HG02973 (cell line): ENCODE results near the gene NRF1.
"Not testable (repeated sequence)": the region's sequence is repeated elsewhere in the genome, so short reads cannot be mapped to it uniquely, and the experiment has no call there.

Source experiments
- ATAC-seq: cut with Tn5 transposase; IDR thresholded peaks from one replicate; pipeline ENCODE4 v1.9.1; 2021; ENCODE audit warnings: moderate library complexity; ENCODE audit not compliant: unreplicated experiment

The NRF1 gene

DNA sequence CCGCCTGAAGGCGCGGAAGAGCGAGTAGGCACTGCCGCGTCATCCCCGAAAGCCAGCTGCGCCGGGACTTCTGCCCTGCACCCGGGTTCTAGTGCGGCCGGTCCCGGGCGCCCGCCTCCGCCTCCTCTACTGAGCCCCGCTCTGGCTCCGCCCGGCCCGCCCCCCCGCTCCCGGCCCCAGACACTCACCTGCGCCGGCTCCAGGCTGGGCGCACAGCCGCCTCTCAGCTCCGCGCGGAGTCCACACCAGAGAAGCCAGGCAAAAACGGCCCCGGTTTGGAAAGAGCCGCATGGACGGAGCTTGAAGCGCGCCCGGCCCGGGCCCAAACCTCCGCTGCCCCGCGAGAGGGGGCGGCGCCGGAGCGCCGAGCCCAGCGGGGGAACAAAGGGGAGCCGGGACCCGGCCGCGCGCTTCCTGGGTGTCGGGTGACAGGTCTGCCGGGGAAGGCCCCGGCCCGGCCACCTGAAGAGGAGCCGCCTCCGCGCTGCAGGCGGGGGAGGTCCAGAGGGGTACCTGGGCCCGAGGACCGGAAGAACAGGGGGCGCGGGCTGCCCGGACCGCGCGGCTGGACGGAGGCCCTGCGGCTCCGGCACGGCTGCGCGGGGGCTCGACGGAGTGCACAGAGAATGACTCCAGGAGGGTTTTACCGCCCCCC, 168.2 kb downstream of the NRF1 start:
- peak; percentile 24 for ATAC-seq

DNA sequence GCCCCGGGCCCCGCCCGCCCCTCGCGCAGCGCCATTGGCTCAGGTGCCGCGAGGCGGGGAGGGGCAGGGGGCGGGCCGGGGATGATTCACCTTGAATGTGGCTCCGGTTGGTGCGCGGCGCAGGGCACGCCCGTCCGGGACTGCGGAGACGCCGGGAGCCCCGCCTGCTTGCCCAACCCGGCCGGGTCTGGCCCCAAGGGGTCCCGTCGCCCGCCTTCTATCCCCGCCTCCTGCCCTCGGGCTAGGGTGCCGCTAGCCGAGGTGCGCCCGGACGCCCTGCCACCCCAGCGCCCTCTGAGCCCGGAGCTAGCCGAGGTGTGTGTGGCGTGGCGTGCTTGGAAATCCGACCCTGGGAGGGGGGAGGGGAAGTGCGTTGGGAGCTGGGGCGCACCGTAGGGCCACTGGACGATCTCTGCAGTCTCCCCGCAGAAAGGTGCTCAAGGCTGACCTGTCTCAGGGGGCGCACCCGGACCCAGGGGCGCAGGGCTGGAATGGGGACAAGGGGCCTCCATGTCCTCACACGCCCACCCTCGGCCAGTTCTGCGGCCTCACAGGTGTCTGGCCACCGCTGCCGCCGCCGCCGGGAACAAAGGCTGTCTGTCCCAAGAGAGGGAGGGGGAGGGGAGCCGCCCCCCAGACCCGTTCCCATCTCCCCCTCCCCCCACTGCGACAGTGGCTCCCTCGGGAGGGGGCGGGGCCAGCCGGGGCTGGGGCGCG, 168.9 kb downstream of the NRF1 start:
- peak; percentile 48 for ATAC-seq

DNA sequence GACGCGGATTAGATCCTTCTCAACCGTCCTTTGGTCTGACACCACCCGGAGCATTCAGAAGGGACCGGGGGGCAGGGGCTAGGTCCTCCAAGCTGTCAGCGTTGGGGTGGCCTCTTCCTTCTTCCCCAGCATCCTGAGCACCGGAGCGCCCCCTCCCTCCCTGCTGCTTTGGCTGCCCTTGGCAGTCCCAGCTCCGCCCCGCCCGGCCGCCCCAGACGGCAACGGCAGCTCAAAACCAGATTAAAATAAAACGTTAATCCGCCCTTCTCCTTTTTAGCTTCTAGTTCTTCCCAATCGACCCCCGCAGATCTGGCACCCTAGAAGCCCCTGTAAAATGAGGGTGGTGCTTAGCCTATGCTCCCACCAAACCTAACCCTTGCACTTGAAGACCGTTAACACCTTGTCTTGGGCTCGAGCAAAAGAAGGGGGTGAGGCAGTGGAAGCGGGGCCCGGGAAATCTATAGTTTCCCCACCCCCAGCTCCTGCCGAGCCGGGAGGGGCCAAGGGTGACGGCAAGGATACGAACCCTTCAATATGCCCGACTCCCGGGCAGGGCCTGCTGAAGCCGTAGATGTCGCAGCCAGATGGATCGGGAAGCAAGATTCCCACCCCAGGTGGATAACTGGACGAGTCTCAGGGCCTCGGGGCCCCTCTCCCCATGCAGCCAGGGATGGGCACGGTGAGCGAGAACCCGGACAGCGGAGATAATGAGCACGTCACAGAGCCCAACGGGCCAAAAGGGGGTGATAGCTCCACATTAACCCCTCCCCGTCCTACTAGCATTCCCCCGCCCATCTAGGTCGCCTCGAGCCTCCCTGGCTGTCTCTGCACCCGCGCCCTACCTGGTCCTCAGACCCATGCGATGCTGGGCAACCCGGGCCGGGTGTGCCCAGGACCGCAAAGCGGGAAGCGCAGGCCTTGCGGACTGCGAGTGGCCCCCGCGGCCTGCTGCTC, 169.7 kb downstream of the NRF1 start:
- ATAC-seq = no peak

DNA sequence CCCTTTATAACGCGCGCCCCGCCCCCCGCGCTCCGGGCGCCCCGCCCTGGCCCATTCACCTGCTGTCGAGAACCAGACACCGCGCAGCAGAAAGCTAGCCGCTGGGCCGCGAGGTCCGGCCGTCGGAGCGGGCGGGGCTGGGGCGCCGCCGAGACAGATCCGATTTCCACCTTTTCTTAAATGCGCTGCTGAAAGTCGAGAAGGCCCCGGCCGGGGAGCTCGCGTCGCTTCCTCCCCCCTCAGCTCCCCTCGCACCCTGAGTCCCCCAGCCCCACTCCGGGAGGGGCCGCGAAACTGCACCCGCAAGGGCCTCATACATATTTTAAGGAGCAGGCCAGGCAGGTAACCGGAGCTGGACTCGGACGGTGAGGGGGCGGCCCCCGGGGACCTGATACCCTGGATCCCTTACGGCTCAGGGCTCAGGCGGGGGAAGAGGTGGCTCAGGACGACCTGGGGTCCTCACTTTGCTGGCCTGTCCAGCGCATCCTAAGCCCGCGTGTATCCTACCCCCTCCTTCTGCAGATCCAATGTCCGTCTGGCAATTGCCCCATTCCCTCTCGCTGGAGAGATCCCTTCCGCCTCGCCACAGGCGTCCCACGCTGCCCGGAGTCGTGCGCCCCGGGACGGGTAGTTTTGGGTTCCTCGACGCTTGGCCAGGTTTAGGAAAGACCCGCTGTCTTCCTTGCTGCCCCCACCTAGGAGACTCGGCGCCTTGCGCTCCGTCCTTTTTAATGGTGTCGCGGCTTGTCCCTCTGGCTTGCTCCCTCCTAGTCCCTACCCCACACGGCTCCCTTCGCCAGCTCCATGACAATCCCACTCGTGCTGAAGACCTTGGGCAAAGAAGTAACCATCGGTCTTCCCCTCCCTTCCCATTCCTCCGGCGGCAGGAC, 170.7 kb downstream of the NRF1 start:
- no peak for ATAC-seq

DNA sequence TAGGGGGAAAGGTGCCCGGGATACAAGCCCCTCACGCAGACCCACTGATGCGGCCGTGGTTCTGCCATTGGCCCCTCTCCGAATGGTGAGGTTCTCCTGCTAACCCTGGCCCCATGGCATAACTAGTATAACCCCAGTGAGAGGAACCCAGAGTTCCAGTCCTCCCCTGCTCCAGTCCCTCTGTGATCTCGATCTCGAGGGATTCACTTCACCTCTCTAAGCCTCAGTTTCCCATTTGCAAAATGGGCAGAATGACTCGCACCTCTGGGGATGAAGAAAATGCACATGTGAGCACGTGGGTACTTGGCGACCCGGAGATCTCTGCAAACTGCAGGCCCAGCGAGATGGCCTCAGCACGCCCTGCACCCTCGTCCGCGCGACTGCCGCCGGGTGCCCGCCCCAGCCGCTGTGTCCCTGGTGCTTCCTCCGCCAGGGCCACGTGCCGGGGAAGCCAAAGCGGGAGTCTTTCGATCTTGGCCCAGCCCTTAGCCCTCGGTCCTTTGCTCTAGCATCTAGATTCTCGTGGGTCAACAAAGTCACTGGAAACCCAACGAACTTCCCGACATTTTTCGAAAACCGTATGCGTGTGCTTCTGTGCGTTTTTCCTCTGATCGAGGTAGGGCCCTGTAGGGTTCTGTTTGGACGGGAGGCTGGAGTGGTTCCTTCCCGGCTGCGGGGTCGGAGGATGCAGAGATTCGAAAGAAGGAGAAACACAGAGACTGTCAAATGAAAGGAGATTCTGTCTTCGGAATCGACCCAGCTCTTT, 171.5 kb downstream of the NRF1 start:
- no peak for ATAC-seq

DNA sequence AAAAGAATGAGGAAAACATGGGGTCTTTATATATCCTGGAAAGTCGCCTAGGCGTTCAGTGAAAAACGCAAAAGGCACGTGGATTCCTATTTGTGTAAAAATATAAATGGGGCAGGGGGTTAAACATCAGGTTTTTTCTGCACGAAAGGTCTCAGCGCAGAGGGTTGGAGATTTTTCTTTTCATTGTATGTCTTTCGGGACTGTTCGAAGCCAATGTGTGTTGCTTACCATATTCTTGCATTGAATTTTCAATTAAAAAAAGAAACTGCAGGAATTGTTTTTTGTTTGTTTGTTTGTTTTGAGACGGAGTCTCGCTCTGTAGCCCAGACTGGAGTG, 172.0 kb downstream of the NRF1 start:
- no peak for ATAC-seq

DNA sequence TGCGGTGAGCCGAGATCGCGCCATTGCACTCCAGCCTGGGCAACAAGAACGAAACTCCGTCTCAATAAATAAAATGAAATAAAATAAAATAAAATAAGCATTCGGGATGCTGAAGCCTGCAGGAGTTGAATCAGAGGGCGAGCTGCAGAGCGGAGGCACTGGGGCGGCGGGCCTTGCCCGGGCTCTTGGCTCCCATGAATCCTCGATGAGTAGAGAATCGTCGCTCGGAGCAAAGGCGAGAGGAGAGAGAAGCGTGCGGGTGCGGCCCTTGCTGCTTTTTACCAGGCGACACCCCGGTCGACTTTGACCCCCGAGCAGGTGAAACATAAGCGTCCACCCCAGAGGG, 172.9 kb downstream of the NRF1 start:
- no peak for ATAC-seq

DNA sequence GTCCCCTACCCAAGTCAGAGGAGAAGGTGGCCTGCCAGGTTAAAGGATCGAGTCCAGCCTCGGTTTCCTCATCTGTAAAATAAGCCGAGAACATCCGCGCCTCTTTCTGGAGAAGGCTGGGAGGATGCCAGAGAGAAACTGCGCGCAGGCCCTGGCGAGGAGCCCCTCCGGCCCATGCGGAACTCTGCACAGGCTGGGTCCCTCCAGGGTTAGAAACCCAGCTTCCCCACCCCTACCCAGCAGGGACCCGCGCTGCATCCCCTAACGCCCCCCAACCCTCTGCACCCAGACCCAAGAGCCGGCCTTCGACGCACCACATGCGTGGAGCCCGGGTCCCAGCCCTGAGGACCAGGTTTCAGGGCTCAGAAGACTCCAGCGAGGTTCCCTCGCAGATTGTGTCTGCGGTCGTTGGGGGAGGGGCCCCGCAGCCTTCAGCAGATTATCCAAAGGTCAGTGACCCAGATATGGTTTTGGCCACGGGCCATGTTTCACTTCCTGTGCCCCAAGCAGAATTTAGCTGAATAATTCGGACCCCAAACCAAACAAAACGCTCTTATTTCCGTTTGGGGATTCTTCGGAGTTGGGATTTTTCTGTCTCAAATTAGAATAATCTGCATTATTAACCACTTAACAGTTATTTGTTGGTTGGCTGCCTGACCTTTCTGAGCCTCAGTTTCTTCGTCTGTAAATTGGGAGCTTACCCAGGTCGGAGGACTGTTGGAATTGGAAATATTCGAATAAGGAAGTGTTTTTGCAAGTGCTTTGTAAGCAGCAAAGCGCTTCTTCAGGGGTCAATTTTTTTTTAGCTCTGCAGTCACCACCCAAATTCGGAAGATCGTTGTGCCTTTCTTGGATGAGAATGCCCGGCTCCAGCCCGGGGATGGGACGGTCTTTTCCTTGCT, 173.5 kb downstream of the NRF1 start:
- no peak for ATAC-seq

DNA sequence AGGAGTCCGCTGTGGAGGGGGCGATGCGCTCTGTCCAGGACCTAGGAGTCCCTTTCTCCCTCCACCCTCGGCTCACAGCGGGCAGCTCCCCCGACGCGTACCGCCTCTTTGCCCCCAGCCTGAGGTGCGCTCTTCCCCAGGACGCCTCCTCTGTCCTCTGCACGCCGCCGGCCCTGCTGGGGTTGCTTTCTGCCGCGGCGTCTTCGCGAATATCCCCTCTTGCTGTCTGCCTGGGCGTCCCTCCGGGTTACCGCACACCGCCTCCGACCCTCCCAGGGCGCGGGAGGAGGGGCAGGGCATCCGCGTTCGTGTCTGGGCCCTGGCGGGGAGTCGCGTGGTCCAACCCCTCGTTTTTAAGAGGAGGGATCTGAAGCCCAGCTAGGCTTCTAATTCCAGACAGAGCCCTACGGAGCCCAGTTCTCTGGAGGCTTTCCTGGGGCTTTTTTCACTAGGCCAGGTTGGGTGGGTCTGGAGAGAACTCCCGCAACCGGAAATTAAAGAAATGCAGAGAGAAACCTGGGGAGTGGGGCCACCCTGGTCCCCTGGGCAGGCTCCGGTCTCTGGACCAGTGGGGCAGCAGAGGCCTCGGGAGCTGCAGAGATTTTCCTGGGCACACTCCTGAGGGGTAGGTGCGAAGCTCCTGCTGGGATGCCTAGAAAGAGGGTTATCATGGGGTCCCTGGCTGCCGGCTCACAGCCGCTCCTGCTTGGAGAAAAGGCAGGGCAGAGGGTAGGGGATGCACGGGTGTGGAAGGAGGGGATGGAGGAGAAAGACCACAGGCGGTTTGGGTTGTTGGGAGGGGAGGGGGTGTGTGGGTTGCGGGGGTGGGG, 174.4 kb downstream of the NRF1 start:
- no peak for ATAC-seq

DNA sequence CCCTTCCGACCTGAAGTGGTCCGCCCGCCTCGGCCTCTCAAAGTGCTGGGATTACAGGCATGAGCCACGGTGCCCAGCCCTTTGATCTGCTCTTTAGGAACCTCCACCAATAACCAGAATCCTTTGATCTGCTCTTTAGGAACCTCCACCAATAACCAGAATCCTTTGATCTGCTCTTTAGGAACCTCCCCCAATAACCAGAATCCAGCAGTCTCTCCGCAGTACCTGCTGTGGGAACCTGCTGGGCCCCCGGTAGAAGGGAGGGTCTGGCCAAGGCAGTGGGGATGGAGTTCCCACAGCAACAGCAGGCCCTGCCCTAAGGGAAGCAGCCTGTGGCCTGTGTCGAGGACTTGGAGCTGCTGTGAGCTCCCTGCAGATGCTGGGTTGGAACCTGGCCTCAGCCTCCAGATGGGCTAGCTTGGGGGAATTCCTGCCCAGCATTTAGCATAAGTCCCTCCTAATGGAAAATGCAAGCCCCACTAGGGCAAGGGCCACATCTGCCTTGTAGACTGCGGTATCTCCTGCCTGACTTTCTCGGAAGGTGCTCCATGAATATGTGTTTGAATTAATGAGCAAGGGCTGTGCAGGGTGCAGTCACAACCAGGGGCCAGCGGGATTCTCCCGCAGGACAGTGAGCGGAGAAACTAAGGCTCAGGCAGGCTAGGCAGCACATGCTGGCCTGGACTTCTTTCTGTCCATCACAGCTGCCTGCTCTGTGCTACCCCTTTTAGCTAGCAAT, 175.5 kb downstream of the NRF1 start:
- no peak for ATAC-seq

DNA sequence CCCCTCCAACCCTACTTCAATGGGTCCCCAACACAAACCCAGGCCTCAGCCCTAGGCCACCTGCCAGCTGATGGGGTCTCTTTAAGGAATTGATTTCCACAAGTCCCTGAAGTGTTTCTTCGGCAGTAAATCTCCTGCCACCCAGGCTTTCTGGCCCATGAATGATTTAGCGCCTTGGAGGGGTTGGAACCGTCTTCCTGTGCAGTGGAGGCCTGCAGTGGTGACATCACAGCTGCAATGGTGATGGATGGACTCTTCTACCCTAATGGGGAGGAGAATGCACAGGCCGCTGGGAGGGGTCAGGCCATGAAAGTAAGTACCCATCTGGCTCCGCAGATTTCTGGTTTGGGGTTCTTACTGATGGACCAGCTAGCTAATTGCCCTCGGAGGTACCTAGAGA, 177.5 kb downstream of the NRF1 start:
- no peak for ATAC-seq

DNA sequence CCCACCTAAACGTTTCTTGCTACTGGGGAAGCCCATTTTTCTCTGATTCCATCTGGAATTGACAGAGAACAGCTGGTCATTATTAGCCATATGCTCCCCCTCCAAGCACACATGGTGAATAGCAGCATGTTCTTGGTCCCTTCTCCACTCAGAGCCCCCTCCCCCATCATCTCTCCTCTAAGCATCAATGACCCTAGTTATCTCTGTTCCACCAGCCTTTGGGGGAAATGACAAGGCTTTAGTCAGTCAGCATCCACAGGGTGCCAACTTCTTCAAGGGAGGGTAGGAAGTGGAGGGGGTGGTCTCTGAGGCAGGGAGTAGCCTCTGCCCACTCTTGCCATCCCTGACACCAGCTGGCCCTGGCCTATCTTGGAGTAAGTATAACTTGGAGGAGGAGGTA, 178.1 kb downstream of the NRF1 start:
- ATAC-seq = no peak

DNA sequence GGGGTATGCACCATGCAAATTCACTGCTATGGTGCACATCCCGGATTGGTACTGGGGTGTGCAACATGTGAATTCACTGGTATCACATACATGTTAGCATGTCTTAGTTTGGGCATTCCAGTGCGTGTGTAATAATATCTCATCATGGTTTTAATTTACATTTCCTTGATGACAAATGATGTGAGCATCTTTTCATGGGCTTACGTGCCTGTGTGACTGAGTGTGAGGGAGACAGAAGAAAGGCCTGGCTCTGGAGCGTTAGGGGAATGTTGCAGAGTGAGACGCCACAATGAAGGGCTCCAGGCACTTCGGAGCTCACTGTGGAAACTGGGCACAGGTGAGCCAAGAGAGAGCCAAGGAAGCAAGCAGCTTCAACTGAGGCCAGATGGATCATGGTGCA, 178.6 kb downstream of the NRF1 start:
- no peak for ATAC-seq

DNA sequence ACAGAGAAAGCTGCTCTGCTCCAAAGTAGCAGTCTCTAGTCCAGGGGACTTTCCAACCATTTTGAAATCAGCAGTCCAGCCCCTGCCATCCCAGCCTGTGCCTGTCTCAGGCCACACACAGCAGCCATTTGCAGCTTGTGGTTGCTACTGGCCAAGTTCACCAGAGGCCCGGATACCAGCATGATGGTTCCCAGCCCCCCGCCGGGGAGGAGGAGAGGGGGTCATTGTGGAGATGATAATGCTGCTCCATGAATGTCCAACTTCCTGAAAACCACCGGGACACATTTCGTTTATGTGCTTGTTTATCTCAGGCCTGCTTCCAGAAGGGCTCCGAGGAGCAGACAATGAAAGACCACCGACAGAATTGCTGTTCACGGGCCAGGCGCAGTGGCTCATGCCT, 181.2 kb downstream of the NRF1 start:
- ATAC-seq = no peak

DNA sequence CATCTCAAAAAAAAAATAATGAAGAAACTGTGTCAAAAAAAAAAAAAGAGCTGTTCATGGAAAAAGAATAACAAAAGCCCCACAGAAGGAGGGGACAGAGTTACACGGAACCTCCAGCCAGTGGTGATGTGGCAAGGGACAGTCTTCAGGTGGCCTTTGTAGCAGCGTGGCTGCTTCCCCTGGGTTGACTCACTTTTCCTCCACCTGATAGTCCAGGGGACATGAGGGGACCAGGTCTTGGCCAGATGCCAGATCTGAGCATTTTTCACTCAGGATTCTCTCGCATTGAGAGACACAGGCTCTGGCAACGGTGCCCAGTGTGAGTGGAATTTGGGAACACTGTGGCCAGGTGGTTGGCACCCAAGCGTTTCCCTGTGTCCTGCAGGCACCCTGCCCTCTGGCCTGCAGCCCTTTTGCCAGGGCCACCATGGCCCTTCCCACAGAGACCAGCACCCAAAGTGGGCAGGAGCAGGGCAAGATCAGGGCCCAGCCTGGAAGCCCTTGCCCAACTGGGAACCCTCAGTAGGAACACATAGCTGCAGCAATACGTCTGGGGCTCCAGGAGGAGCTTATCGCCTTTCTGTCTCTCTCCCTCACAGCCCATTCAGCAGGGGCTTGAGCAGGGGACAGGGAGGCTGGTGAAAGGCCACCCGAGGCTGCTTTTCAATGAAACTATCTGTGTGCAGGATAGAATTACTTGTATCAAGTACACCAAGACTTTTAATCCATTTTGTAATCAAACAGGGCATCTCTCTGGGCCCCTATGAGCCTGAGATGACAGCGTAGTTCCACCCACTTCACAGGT, 182.2 kb downstream of the NRF1 start:
- ATAC-seq = no peak

DNA sequence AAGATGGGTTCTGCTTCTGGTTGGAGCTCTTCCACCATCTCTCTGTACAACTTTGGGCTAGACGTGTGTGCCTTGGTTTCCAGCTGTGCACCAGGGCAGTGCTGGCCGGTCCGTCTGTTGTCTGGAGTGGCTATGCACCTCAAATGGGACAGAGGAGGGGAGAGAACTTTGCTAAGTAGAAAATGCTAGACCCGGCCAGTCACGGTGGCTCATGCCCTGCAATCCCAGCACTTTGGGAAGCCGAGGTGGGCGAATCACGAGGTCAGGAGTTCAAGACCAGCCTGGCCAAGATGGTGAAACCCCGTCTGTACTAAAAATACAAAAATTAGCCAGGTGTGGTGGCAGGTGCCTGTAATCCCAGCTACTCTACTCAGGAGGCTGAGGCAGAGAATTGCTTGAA, 182.9 kb downstream of the NRF1 start:
- ATAC-seq = not testable (repeated sequence)
